ENCODE data around the gene SWAP70.

DNA sequence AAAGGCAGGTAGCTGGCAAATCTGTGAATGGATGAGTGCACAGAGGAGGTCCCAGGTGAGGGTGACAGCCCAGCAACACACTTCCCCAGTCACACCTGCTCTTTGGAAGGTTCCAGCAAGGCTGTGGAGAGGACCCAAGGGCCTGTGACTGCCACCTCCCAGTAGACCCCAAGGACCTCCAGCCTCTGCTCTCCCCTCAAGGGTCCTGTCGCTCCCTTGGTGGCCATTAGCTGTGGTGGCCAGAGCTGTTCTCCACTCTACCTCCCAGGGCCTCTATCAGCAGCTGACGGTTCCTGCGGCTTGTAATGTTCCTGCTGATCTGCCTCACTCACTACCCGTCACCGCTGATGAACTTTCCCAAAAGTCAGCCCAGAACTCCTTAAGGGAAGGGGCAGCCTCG is 93.0 kb downstream of the SWAP70 start:
- TF ChIP-seq, protein P1, sequence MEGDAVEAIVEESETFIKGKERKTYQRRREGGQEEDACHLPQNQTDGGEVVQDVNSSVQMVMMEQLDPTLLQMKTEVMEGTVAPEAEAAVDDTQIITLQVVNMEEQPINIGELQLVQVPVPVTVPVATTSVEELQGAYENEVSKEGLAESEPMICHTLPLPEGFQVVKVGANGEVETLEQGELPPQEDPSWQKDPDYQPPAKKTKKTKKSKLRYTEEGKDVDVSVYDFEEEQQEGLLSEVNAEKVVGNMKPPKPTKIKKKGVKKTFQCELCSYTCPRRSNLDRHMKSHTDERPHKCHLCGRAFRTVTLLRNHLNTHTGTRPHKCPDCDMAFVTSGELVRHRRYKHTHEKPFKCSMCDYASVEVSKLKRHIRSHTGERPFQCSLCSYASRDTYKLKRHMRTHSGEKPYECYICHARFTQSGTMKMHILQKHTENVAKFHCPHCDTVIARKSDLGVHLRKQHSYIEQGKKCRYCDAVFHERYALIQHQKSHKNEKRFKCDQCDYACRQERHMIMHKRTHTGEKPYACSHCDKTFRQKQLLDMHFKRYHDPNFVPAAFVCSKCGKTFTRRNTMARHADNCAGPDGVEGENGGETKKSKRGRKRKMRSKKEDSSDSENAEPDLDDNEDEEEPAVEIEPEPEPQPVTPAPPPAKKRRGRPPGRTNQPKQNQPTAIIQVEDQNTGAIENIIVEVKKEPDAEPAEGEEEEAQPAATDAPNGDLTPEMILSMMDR (IDR thresholded peaks at IDR 0.05; ENCODE audit: insufficient read depth, low read length, poor library complexity, severe bottlenecking), result no peak
- TF ChIP-seq EZH2phosphoT487 (conservative IDR thresholded peaks at IDR 0.05; ENCODE audit: low read length), result no peak
